Ishikawa (cell line): Measurements from ENCODE around the gene LAMB1.

Experiments used
- CEBPB ChIP-seq: IDR thresholded peaks from 2 replicates; pipeline ENCODE4 v1.6.1; 2012
- CREB1 ChIP-seq: IDR thresholded peaks from 2 replicates; pipeline ENCODE4 v1.6.1; 2012; ENCODE audit warnings: low read depth
- EGR1 ChIP-seq: IDR thresholded peaks from 2 replicates; pipeline ENCODE4 v1.6.1; 2012
- EP300 ChIP-seq: IDR thresholded peaks from 2 replicates; pipeline ENCODE4 v1.6.1; 2012; ENCODE audit warnings: borderline replicate concordance
- FOXM1 ChIP-seq: IDR thresholded peaks from 2 replicates; pipeline ENCODE4 v1.6.1; 2012; ENCODE audit warnings: low read depth, borderline replicate concordance
- NFIC ChIP-seq: IDR thresholded peaks from 2 replicates; pipeline ENCODE4 v1.6.1; 2012
- RAD21 ChIP-seq: IDR thresholded peaks from 2 replicates; pipeline ENCODE4 v1.6.1; 2012; ENCODE audit warnings: low read depth
- TAF1 ChIP-seq: IDR thresholded peaks from 2 replicates; pipeline ENCODE4 v1.6.1; 2012; ENCODE audit warnings: low read depth, mild to moderate bottlenecking
- TCF12 ChIP-seq: IDR thresholded peaks from 2 replicates; pipeline ENCODE4 v1.6.1; 2012; ENCODE audit warnings: low read depth
- TEAD4 ChIP-seq: IDR thresholded peaks from 2 replicates; pipeline ENCODE4 v1.6.1; 2012
- YY1 ChIP-seq: IDR thresholded peaks from 2 replicates; pipeline ENCODE4 v1.6.1; 2012; ENCODE audit warnings: low read depth
- ZBTB7A ChIP-seq: IDR thresholded peaks from 2 replicates; pipeline ENCODE4 v1.6.1; 2012; ENCODE audit warnings: low read depth
- TF ChIP-seq, protein P1 (sequence below): IDR thresholded peaks from 2 replicates; pipeline ENCODE4 v1.6.1; 2012
- TF ChIP-seq, protein P2 (sequence below): IDR thresholded peaks from 2 replicates; pipeline ENCODE4 v1.6.1; 2012
- TF ChIP-seq, protein P3 (sequence below): IDR thresholded peaks from 2 replicates; pipeline ENCODE4 v1.6.1; 2012; ENCODE audit warnings: low read depth, mild to moderate bottlenecking

LAMB1 gene

DNA sequence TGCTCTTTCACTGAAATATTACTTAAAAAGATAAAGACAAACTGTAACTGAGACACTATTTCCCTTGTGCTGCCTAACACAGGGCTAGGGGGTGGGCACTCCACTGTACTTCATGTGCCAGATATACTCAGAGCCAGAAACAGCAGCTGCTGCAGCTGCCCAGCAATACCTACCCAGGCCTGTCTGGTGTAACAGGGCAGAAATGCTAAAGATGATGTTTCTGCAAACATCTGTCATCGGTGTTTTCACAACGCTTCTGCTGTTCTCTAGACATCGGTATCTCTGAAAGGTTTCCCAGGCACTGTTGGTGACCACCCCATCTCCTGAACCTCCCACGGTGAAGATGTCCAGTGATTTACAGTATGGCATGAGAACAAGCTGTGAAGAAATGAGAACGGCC, 42.7 kb downstream of the LAMB1 start:
- TF ChIP-seq, protein P1, sequence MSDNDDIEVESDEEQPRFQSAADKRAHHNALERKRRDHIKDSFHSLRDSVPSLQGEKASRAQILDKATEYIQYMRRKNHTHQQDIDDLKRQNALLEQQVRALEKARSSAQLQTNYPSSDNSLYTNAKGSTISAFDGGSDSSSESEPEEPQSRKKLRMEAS: no peak
- TF ChIP-seq CEBPB (no peak), YY1 (no peak), TEAD4 (no peak), EP300 (no peak), TAF1 (no peak), RAD21 (no peak), FOXM1 (no peak), CREB1 (no peak), NFIC (no peak), ZBTB7A (no peak), EGR1 (no peak), TCF12 (no peak)
- TF ChIP-seq, protein P2, sequence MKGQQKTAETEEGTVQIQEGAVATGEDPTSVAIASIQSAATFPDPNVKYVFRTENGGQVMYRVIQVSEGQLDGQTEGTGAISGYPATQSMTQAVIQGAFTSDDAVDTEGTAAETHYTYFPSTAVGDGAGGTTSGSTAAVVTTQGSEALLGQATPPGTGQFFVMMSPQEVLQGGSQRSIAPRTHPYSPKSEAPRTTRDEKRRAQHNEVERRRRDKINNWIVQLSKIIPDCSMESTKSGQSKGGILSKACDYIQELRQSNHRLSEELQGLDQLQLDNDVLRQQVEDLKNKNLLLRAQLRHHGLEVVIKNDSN: no peak
- TF ChIP-seq, protein P3, sequence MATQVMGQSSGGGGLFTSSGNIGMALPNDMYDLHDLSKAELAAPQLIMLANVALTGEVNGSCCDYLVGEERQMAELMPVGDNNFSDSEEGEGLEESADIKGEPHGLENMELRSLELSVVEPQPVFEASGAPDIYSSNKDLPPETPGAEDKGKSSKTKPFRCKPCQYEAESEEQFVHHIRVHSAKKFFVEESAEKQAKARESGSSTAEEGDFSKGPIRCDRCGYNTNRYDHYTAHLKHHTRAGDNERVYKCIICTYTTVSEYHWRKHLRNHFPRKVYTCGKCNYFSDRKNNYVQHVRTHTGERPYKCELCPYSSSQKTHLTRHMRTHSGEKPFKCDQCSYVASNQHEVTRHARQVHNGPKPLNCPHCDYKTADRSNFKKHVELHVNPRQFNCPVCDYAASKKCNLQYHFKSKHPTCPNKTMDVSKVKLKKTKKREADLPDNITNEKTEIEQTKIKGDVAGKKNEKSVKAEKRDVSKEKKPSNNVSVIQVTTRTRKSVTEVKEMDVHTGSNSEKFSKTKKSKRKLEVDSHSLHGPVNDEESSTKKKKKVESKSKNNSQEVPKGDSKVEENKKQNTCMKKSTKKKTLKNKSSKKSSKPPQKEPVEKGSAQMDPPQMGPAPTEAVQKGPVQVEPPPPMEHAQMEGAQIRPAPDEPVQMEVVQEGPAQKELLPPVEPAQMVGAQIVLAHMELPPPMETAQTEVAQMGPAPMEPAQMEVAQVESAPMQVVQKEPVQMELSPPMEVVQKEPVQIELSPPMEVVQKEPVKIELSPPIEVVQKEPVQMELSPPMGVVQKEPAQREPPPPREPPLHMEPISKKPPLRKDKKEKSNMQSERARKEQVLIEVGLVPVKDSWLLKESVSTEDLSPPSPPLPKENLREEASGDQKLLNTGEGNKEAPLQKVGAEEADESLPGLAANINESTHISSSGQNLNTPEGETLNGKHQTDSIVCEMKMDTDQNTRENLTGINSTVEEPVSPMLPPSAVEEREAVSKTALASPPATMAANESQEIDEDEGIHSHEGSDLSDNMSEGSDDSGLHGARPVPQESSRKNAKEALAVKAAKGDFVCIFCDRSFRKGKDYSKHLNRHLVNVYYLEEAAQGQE: no peak

- TF ChIP-seq TCF12: no peak
- TF ChIP-seq NFIC: no peak
- no peak for TF ChIP-seq EP300
- TF ChIP-seq, protein P3: no peak
- TF ChIP-seq CEBPB: no peak
Observed at GRCh38 chr7:107959527-107959898, 43.4 kb downstream of the LAMB1 start.

GRCh38 chr7:107958764-107959526, 44.0 kb downstream of the LAMB1 start:
- TF ChIP-seq FOXM1: no peak
- no peak for TF ChIP-seq EGR1
- TF ChIP-seq CREB1: no peak
- no peak for TF ChIP-seq EP300
- TF ChIP-seq ZBTB7A: no peak
- TF ChIP-seq CEBPB: no peak
- TF ChIP-seq TEAD4: no peak
- TF ChIP-seq, protein P1: no peak
- TF ChIP-seq TAF1: no peak
- TF ChIP-seq TCF12: no peak
- TF ChIP-seq YY1: no peak
- no peak for TF ChIP-seq NFIC
- TF ChIP-seq, protein P2: no peak
- TF ChIP-seq RAD21: no peak

DNA sequence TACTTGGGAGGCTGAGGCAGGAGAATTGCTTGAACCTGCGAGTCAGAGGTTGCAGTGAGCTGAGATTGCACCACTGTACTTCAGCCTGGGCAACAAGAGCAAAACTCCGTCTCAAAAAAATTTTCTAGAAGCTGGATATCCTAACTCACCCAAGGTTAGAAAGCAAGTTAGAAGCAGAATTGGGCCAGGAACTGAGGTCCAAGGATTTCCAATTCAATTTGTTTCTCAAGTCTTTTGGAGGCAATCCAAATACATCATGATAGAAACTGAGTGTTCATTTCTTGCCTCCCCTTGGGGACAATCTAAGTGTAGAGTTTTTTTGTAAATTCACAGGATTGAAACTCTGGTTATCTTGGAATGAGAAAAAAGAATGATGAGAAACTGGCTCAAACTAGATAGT, 45.5 kb downstream of the LAMB1 start:
- TF ChIP-seq EGR1 (no peak), YY1 (no peak), TCF12 (no peak), TAF1 (no peak), RAD21 (no peak), TEAD4 (no peak), ZBTB7A (no peak), EP300 (no peak), NFIC (no peak), CEBPB (no peak), CREB1 (no peak), FOXM1 (no peak)
- TF ChIP-seq, protein P2: no peak
- TF ChIP-seq, protein P1: no peak
- TF ChIP-seq, protein P3: no peak
